Neural cell (in vitro differentiated cells): Measurements from ENCODE around the gene TNIP1.

Experiments
- CTCF ChIP-seq: fragments of 450-650 bp; IDR thresholded peaks from 2 replicates; pipeline ENCODE4 v1.5.1; 2014; ENCODE audit warnings: antibody characterized with exemption, mild to moderate bottlenecking, moderate library complexity; ENCODE audit not compliant: poor library complexity, severe bottlenecking
- EP300 ChIP-seq: fragments of 450-650 bp; conservative IDR thresholded peaks from 2 replicates; pipeline ENCODE4 v1.6.1; 2014; ENCODE audit warnings: antibody characterized with exemption, mild to moderate bottlenecking, moderate library complexity; ENCODE audit not compliant: poor library complexity, severe bottlenecking
- EZH2 ChIP-seq: fragments of 200-600, 300-800 bp; shearing (Covaris generic), sonication (generic); IDR thresholded peaks from 2 replicates; pipeline ENCODE4 v1.6.1; 2014; ENCODE audit warnings: antibody characterized with exemption, low read length, borderline replicate concordance, mild to moderate bottlenecking; ENCODE audit not compliant: insufficient read depth, poor library complexity, severe bottlenecking
- MXI1 ChIP-seq: fragments of 450-650 bp; conservative IDR thresholded peaks from 2 replicates; pipeline ENCODE4 v1.6.1; 2014; ENCODE audit warnings: antibody characterized with exemption, mild to moderate bottlenecking; ENCODE audit not compliant: poor library complexity, severe bottlenecking
- POLR2AphosphoS5 ChIP-seq: IDR thresholded peaks from 2 replicates; pipeline ENCODE4 v1.6.1; 2012
- REST ChIP-seq: IDR thresholded peaks from 2 replicates; pipeline ENCODE4 v1.6.1; 2012; ENCODE audit warnings: borderline replicate concordance
- SMC3 ChIP-seq: fragments of 450-650 bp; conservative IDR thresholded peaks from 2 replicates; pipeline ENCODE4 v1.6.1; 2014; ENCODE audit warnings: antibody characterized with exemption, mild to moderate bottlenecking, moderate library complexity; ENCODE audit not compliant: poor library complexity
- TAF1 ChIP-seq: IDR thresholded peaks from 2 replicates; pipeline ENCODE4 v1.6.1; 2012; ENCODE audit warnings: low read depth

GRCh38 chr5:151063142-151063989 is 17.5 kb downstream of the TNIP1 start:
- no peak for TF ChIP-seq SMC3
- TF ChIP-seq CTCF: no peak
- TF ChIP-seq REST: no peak
- no peak for TF ChIP-seq EP300
- no peak for TF ChIP-seq POLR2AphosphoS5
- no peak for TF ChIP-seq MXI1
- TF ChIP-seq EZH2: no peak
- TF ChIP-seq TAF1: no peak
